Ovary (tissue), 3 donors: Measurements from ENCODE around the gene SYCP2L.
"Not testable (repeated sequence)": the region's sequence is repeated elsewhere in the genome, so short reads cannot be mapped to it uniquely, and the experiment has no call there.

Experiments used
- CTCF ChIP-seq, 3 donors: fragments of 450-650 bp in 2 of 3; fragments of 200-600 bp in 1 of 3; IDR thresholded peaks; one replicate each; pipeline versions ENCODE4 v1.5.1 to v1.8.0; 2016 to 2022; ENCODE audit warnings: antibody characterized with exemption in 3 of 3, mild to moderate bottlenecking in 1 of 3
- POLR2A ChIP-seq: fragments of 450-650 bp; IDR thresholded peaks from one replicate; pipeline ENCODE4 v1.6.1; 2017; ENCODE audit warnings: antibody characterized with exemption, mild to moderate bottlenecking, moderate library complexity
- donor health status: DM: no; HTN: no; CAD: no.

DNA sequence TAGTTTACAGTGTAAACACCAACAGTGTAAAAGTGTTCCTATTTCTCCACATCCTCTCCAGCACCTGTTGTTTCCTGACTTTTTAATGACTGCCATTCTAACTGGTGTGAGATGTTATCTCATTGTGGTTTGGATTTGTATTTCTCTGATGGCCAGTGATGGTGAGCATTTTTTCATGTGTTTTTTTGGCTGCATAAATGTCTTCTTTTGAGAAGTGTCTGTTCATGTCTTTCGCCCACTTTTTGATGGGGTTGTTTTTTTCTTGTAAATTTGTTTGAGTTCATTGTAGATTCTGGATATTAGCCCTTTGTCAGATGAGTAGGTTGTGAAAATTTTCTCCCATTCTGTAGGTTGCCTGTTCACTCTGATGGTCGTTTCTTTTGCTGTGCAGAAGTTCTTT lies 98.1 kb downstream of the SYCP2L start:
- not testable (repeated sequence) for TF ChIP-seq CTCF (IDR thresholded peaks at IDR 0.05); POLR2A
